HEK293 (cell line): ENCODE measurements around the gene KLF13.

Experiments
- CTCF ChIA-PET: fragments of 350-600 bp; formaldehyde crosslinking; extraction: SDS; loops from one replicate; lab custom pipeline; 2021; ENCODE audit warnings: antibody characterized with exemption; lab: Yijun Ruan, JAX
- POLR2A ChIA-PET: fragments of 300-600 bp; formaldehyde crosslinking; extraction: SDS; loops from one replicate; lab custom pipeline; 2020; ENCODE audit warnings: antibody characterized with exemption, inconsistent platforms; lab: Yijun Ruan, JAX
- H3K27ac ChIP-seq: fragments of 200-500 bp; sonication (Bioruptor generic); 2 replicates; pipeline ENCODE4 v1.5.1; 2014; ENCODE audit warnings: low read depth, low read length, control low read depth, inconsistent platforms; ENCODE audit errors: extremely low read depth
- H3K36me3 ChIP-seq, 2 experiments: fragments of 200-500 bp in 1 of 2; sonication (Bioruptor generic) in 1 of 2; 1 replicate in 1 of 2; 2 replicates in 1 of 2; pipeline ENCODE4 v1.5.1; 2014 to 2017; ENCODE audit warnings: inconsistent platforms in 2 of 2, low read length in 2 of 2; ENCODE audit not compliant: control insufficient read depth in 2 of 2, insufficient read depth in 1 of 2
- H3K4me1 ChIP-seq: fragments of 200-500 bp; sonication (Bioruptor generic); 2 replicates; pipeline ENCODE4 v1.5.1; 2014; ENCODE audit warnings: mild to moderate bottlenecking, low read length, inconsistent platforms; ENCODE audit not compliant: control insufficient read depth, insufficient read depth
- H3K4me3 ChIP-seq: 2 replicates; pipeline ENCODE4 v1.5.1; 2011; ENCODE audit warnings: low read depth, mild to moderate bottlenecking, control low read depth, low read length, moderate library complexity
- H3K9me3 ChIP-seq: fragments of 200-500 bp; sonication (Bioruptor generic); 2 replicates; pipeline ENCODE4 v1.5.1; 2014; ENCODE audit warnings: low read depth, low read length, inconsistent platforms; ENCODE audit not compliant: control insufficient read depth, insufficient read depth
- EGR2 ChIP-seq: fragments of 450-650 bp; formaldehyde crosslinking; IDR thresholded peaks from 2 replicates; pipeline ENCODE4 v1.5.1; 2016; ENCODE audit warnings: low read depth, missing biosample characterization, missing genetic modification characterization
- GLIS1 ChIP-seq: fragments of 450-650 bp; formaldehyde crosslinking; IDR thresholded peaks from 2 replicates; pipeline ENCODE4 v1.5.1; 2016; ENCODE audit warnings: missing biosample characterization, missing genetic modification characterization
- GLIS2 ChIP-seq: fragments of 450-650 bp; formaldehyde crosslinking; IDR thresholded peaks from 2 replicates; pipeline ENCODE4 v1.5.1; 2016; ENCODE audit warnings: missing biosample characterization, missing genetic modification characterization
- HOXA7 ChIP-seq: sonication (generic); formaldehyde crosslinking; IDR thresholded peaks from 2 replicates; pipeline ENCODE4 v1.8.1; 2022; ENCODE audit warnings: missing genetic modification reagents, borderline replicate concordance
- PRDM1 ChIP-seq: fragments of 450-650 bp; formaldehyde crosslinking; IDR thresholded peaks from 2 replicates; pipeline ENCODE4; 2016; ENCODE audit warnings: missing biosample characterization, missing genetic modification characterization
- ZBTB48 ChIP-seq: fragments of 450-650 bp; formaldehyde crosslinking; IDR thresholded peaks from 2 replicates; pipeline ENCODE4 v1.5.1; 2016; ENCODE audit warnings: missing biosample characterization, missing genetic modification characterization
- ZFHX2 ChIP-seq: fragments of 450-650 bp; formaldehyde crosslinking; conservative IDR thresholded peaks from 2 replicates; pipeline ENCODE4 v1.5.1; 2016; ENCODE audit warnings: missing biosample characterization, missing genetic modification characterization
- ZFP69B ChIP-seq: fragments of 450-650 bp; formaldehyde crosslinking; IDR thresholded peaks from 2 replicates; pipeline ENCODE4 v1.5.1; 2016; ENCODE audit warnings: missing biosample characterization, missing genetic modification characterization
- ZIC2 ChIP-seq: fragments of 450-650 bp; formaldehyde crosslinking; IDR thresholded peaks from 2 replicates; pipeline ENCODE4 v1.5.1; 2016; ENCODE audit warnings: missing biosample characterization, missing genetic modification characterization
- ZNF335 ChIP-seq: fragments of 450-650 bp; formaldehyde crosslinking; conservative IDR thresholded peaks from 2 replicates; pipeline ENCODE4 v1.5.1; 2016; ENCODE audit warnings: missing biosample characterization, missing genetic modification characterization
- ZNF350 ChIP-seq: fragments of 450-650 bp; formaldehyde crosslinking; IDR thresholded peaks from 2 replicates; pipeline ENCODE4 v1.5.0; 2017; ENCODE audit warnings: missing biosample characterization, mild to moderate bottlenecking, missing genetic modification characterization
- ZNF48 ChIP-seq: fragments of 450-650 bp; formaldehyde crosslinking; IDR thresholded peaks from 2 replicates; pipeline ENCODE4 v1.5.1; 2016; ENCODE audit warnings: missing biosample characterization, missing genetic modification characterization
- ZNF514 ChIP-seq: fragments of 450-650 bp; formaldehyde crosslinking; IDR thresholded peaks from 2 replicates; pipeline ENCODE4 v1.5.1; 2016; ENCODE audit warnings: missing biosample characterization, missing genetic modification characterization
- ZNF571 ChIP-seq: fragments of 450-650 bp; formaldehyde crosslinking; IDR thresholded peaks from 2 replicates; pipeline ENCODE4 v1.5.0; 2017; ENCODE audit warnings: missing biosample characterization, missing genetic modification characterization
- ZNF791 ChIP-seq: fragments of 450-650 bp; formaldehyde crosslinking; IDR thresholded peaks from 2 replicates; pipeline ENCODE4 v1.5.1; 2016; ENCODE audit warnings: missing biosample characterization, missing genetic modification characterization
- ZSCAN16 ChIP-seq: fragments of 450-650 bp; formaldehyde crosslinking; IDR thresholded peaks from 2 replicates; pipeline ENCODE4 v1.5.1; 2016; ENCODE audit warnings: missing biosample characterization, missing genetic modification characterization
- TF ChIP-seq, protein P1 (sequence below): fragments of 450-650 bp; formaldehyde crosslinking; IDR thresholded peaks from 2 replicates; pipeline ENCODE4 v1.5.1; 2017; ENCODE audit warnings: missing biosample characterization, missing genetic modification characterization
- TF ChIP-seq, protein P2 (sequence below): fragments of 450-650 bp; IDR thresholded peaks from 2 replicates; pipeline ENCODE4 v1.5.1; 2018; ENCODE audit warnings: missing biosample characterization, missing genetic modification characterization
- TF ChIP-seq, protein P3 (sequence below): fragments of 450-650 bp; formaldehyde crosslinking; IDR thresholded peaks from 2 replicates; pipeline ENCODE4 v1.5.1; 2016; ENCODE audit warnings: missing biosample characterization, missing genetic modification characterization
- TF ChIP-seq, protein P4 (sequence below): fragments of 450-650 bp; formaldehyde crosslinking; IDR thresholded peaks from 2 replicates; pipeline ENCODE4 v1.5.1; 2016; ENCODE audit warnings: missing biosample characterization, missing genetic modification characterization

Gene KLF13

DNA sequence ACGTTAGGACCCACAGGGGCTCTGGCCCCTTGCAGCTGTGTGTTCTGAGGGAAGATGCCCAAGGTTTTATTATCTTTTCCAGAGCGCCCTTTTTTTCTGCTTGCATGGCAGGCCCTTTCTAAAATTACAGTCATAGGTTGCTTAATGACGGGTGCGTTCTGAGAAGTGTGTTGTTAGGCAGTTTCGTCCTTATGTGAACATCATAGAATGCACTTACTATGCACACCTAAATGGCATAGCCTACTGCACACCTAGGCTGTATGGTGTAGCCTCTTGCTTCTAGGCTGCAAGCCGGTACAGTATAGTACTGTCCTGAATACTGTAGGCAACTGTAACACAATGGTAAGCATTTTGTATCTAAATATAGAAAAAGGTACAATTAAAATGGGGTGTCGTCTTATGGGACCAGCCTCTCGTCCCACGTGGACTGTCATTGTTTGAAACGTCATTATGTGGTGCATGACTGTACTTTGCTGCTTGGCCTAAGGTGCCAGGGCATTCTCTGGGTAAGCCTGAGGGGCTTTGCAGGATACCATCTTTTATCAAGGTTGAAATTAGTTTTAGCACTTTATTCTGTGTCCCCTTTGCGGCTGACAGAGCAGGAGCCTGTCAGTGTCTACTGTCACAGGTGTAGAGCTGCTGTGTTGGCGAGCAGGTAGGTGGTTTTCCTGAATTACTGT, 10.9 kb downstream of the KLF13 start:
- ChIA-PET CTCF (no interaction called here), POLR2A (no interaction called here)
- TF ChIP-seq ZSCAN16 (tag by site-specific recombination): no peak
- no peak for TF ChIP-seq ZNF571 (tag by site-specific recombination)
- TF ChIP-seq, protein P1, sequence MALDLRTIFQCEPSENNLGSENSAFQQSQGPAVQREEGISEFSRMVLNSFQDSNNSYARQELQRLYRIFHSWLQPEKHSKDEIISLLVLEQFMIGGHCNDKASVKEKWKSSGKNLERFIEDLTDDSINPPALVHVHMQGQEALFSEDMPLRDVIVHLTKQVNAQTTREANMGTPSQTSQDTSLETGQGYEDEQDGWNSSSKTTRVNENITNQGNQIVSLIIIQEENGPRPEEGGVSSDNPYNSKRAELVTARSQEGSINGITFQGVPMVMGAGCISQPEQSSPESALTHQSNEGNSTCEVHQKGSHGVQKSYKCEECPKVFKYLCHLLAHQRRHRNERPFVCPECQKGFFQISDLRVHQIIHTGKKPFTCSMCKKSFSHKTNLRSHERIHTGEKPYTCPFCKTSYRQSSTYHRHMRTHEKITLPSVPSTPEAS (tag by site-specific recombination): no peak
- TF ChIP-seq ZNF791 (tag by site-specific recombination): no peak
- TF ChIP-seq, protein P2, sequence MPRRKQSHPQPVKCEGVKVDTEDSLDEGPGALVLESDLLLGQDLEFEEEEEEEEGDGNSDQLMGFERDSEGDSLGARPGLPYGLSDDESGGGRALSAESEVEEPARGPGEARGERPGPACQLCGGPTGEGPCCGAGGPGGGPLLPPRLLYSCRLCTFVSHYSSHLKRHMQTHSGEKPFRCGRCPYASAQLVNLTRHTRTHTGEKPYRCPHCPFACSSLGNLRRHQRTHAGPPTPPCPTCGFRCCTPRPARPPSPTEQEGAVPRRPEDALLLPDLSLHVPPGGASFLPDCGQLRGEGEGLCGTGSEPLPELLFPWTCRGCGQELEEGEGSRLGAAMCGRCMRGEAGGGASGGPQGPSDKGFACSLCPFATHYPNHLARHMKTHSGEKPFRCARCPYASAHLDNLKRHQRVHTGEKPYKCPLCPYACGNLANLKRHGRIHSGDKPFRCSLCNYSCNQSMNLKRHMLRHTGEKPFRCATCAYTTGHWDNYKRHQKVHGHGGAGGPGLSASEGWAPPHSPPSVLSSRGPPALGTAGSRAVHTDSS: no peak
- TF ChIP-seq, protein P3, sequence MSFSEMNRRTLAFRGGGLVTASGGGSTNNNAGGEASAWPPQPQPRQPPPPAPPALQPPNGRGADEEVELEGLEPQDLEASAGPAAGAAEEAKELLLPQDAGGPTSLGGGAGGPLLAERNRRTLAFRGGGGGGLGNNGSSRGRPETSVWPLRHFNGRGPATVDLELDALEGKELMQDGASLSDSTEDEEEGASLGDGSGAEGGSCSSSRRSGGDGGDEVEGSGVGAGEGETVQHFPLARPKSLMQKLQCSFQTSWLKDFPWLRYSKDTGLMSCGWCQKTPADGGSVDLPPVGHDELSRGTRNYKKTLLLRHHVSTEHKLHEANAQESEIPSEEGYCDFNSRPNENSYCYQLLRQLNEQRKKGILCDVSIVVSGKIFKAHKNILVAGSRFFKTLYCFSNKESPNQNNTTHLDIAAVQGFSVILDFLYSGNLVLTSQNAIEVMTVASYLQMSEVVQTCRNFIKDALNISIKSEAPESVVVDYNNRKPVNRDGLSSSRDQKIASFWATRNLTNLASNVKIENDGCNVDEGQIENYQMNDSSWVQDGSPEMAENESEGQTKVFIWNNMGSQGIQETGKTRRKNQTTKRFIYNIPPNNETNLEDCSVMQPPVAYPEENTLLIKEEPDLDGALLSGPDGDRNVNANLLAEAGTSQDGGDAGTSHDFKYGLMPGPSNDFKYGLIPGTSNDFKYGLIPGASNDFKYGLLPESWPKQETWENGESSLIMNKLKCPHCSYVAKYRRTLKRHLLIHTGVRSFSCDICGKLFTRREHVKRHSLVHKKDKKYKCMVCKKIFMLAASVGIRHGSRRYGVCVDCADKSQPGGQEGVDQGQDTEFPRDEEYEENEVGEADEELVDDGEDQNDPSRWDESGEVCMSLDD: no peak
- TF ChIP-seq EGR2 (tag by site-specific recombination): no peak
- Histone ChIP-seq H3K4me1 (peaks cover 8% of the 10 kb centered on the region), H3K36me3 (no peaks in the 10 kb centered on the region), H3K27ac (no peak overlapping the region), H3K4me3 (no peak overlapping the region), H3K9me3 (no peaks in the 10 kb centered on the region)

DNA sequence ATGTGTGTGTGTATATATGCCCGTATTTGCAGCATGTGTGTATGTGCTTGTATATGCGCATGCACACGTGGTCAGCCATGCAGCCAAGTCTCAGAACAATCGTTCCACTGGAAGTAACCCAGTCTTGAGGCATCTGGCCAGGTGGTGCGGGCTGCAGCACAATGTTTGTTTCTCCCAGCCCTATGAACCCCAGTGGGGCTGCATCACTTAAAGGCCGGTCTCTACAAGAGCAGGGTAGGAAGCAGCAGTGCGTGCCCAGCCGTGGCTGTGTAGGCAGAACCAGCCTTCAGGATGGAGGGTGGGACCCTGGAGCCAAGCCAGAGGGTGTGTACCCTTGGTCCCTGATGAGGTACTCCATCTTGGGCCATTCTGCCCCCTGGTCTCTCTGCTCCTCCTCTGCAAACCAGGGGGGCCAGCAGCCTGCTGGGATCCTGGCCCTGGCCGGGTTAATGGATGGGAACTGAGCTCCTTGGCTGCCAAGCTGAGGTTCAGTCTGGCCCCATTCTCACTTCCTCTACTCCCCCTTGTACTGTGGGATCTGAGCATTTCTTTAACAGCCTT, 11.8 kb downstream of the KLF13 start:
- no peaks in the 10 kb centered on the region for H3K9me3 ChIP-seq
- POLR2A ChIA-PET: no interaction called here
- H3K36me3 ChIP-seq: no peaks in the 10 kb centered on the region
- H3K4me1 ChIP-seq: peaks cover 8% of the 10 kb centered on the region
- TF ChIP-seq ZNF48 (tag by site-specific recombination) (no peak), ZIC2 (tag by site-specific recombination) (peak; percentile 53), ZNF514 (tag by site-specific recombination) (no peak), ZNF350 (tag by site-specific recombination) (no peak), HOXA7 (CRISPR knock-in tag) (no peak)
- TF ChIP-seq, protein P1 (tag by site-specific recombination): no peak
- no peak overlapping the region for H3K4me3 ChIP-seq
- H3K27ac ChIP-seq: no peak overlapping the region
- CTCF ChIA-PET: no interaction called here

DNA sequence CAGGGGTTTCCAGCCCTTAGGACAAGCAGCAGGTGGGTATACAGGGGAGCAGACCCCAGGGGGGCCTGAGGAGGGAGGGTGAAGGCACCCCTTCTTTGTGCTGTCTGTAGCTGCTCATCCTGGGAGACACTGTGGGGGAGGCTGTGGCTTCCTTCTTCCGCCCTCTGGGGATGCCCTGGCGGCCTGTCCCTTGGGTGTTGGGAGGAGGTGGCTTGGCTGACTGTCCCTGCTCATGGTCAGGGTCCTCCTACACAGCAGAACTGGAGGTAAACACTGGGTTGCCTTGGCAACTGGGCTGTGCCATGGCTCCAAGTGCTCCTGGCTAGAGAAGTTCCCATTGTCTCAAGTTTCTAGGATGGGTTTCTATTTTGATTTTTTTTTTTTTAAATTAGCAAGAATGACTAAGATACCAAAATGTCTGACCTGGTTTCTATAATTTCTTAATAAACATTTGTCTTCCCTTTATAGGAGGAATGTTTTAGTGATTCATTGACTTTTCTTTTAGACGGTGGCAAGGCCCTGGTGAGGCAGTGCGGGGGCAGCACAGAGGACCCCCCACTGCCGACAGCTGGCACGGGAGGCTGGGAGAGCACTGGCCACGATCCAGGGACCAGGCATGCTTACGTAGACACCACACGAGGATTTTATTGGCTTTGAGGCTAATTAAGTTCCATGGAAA, 12.4 kb downstream of the KLF13 start:
- no peak overlapping the region for H3K4me3 ChIP-seq
- H3K4me1 ChIP-seq: peaks cover 8% of the 10 kb centered on the region
- ChIA-PET POLR2A (no interaction called here), CTCF (no interaction called here)
- no peak overlapping the region for H3K27ac ChIP-seq
- H3K36me3 ChIP-seq: no peaks in the 10 kb centered on the region
- no peaks in the 10 kb centered on the region for H3K9me3 ChIP-seq
- TF ChIP-seq ZFP69B (tag by site-specific recombination) (no peak), PRDM1 (no peak), GLIS2 (peak; percentile 49; the same call in 1 of the 2 replicates), GLIS1 (peak; percentile 95), ZBTB48 (tag by site-specific recombination) (peak; percentile 88), ZNF335 (tag by site-specific recombination) (peak; percentile 73), ZFHX2 (tag by site-specific recombination) (peak; percentile 83)
- TF ChIP-seq, protein P4, sequence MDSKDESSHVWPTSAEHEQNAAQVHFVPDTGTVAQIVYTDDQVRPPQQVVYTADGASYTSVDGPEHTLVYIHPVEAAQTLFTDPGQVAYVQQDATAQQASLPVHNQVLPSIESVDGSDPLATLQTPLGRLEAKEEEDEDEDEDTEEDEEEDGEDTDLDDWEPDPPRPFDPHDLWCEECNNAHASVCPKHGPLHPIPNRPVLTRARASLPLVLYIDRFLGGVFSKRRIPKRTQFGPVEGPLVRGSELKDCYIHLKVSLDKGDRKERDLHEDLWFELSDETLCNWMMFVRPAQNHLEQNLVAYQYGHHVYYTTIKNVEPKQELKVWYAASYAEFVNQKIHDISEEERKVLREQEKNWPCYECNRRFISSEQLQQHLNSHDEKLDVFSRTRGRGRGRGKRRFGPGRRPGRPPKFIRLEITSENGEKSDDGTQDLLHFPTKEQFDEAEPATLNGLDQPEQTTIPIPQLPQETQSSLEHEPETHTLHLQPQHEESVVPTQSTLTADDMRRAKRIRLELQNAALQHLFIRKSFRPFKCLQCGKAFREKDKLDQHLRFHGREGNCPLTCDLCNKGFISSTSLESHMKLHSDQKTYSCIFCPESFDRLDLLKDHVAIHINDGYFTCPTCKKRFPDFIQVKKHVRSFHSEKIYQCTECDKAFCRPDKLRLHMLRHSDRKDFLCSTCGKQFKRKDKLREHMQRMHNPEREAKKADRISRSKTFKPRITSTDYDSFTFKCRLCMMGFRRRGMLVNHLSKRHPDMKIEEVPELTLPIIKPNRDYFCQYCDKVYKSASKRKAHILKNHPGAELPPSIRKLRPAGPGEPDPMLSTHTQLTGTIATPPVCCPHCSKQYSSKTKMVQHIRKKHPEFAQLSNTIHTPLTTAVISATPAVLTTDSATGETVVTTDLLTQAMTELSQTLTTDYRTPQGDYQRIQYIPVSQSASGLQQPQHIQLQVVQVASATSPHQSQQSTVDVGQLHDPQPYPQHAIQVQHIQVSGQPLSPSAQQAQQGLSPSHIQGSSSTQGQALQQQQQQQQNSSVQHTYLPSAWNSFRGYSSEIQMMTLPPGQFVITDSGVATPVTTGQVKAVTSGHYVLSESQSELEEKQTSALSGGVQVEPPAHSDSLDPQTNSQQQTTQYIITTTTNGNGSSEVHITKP (tag by site-specific recombination): peak; percentile 63; the same call in 1 of the 2 replicates
